Thyroid gland (tissue), 4 donors: ENCODE data around the gene ZSWIM7. TPM values are rescaled to one million over a fixed set of nuclear protein-coding genes. Genes with fewer than 3 reads are reported as not detected.

Experiments
- DNase-seq, 2 donors: peaks; one replicate each; pipeline ENCODE4 v3.0.0-alpha.2; 2019
- H3K27ac ChIP-seq, 3 donors: fragments of 200-600 bp; sonication (generic); 1 replicate in 2 of 3; 2 replicates in 1 of 3; pipeline ENCODE4 v1.5.1; 2016 to 2019; ENCODE audit warnings: mild to moderate bottlenecking in 1 of 3, moderate library complexity in 1 of 3
- H3K27me3 ChIP-seq: fragments of 200-600 bp; sonication (generic); one replicate; pipeline ENCODE4 v1.5.1; 2019
- H3K36me3 ChIP-seq, 2 donors: fragments of 200-600 bp; sonication (generic); one replicate each; pipeline ENCODE4 v1.5.1; 2016 to 2019
- H3K4me1 ChIP-seq, 2 donors: fragments of 200-600 bp; sonication (generic); one replicate each; pipeline ENCODE4 v1.5.1; 2017 to 2019
- H3K4me3 ChIP-seq, 3 donors: fragments of 200-600 bp; sonication (generic); replicated peaks in 1 of 3; 1 replicate in 2 of 3; 2 replicates in 1 of 3; pipeline ENCODE4 v1.5.1; 2016; ENCODE audit warnings: mild to moderate bottlenecking in 1 of 3
- H3K9me3 ChIP-seq: fragments of 200-600 bp; sonication (generic); one replicate; pipeline ENCODE4 v1.5.1; 2017
- CTCF ChIP-seq, 6 experiments: fragments of 200-600 bp in 3 of 6; fragments of 450-650 bp in 3 of 6; sonication (generic) in 3 of 6; IDR thresholded peaks; one replicate each; pipeline ENCODE4 v1.5.1; 2016 to 2019; ENCODE audit warnings: antibody characterized with exemption in 6 of 6, mild to moderate bottlenecking in 2 of 6, inconsistent platforms in 1 of 6, moderate library complexity in 1 of 6
- POLR2A ChIP-seq, 2 donors: fragments of 450-650 bp; IDR thresholded peaks; one replicate each; pipeline ENCODE4 v1.6.1; 2017; ENCODE audit warnings: antibody characterized with exemption in 2 of 2, mild to moderate bottlenecking in 2 of 2, moderate library complexity in 1 of 2
- WGBS, 2 donors: methylation state at CpG; one replicate each; pipeline ENCODE4 v1.1.5; 2017; 5-methylcytosine and 5-hydroxymethylcytosine counted together
- intact Hi-C: fragments of 100-400 bp; cut with DNase I; formaldehyde crosslinking; loops from one replicate; pipeline ENCODE4 v1.15.1; 2023
- total RNA-seq, 4 donors: library from RNA; depleted of rRNA; stranded (reverse); fragments of >200 nt; gene quantifications; one replicate each; pipeline ENCODE4 v1.2.3, GENCODE V29; 2016

Gene ZSWIM7
- total RNA-seq, 4 donors from 2014 or later: 10.5 to 22.3 (median 13.5) TPM

DNA sequence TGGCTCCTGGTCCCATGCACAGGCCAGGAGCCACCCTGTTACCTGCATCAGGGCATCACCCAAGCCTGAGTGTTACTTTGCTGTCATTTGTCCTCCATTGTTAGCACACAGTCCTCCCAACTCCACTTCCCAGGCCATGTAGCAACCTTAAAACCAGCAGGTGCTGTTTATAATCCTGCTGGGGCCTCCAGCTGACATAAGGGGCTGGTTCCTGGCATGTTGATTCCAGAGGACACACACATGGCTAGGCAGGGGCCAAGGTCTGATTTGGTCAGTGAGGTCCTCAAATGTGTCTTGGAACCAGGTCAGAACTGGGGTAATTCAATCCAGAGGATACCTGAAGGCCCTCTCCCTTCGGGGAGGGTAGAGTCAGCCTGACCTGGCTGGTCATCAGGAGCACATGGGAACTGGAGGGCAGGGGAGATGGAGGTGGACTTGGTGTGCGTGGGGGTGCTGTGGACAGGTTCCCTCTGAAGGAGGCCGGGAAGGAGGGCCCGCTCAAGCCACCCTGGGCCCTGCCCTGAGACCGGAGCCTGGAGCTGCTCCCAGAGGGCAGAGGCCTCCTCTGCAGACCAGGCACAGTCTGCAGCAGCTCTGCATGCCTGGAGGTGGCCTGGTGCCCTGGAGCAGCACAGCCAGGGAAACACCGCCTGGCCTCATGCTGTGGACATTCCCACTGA, 48.0 kb downstream of the ZSWIM7 start:
- TF ChIP-seq CTCF (IDR thresholded peaks at IDR 0.05) (no peak), POLR2A (IDR thresholded peaks at IDR 0.05) (no peak)
- no peak overlapping the region for H3K4me3 ChIP-seq
- H3K4me1 ChIP-seq: no peaks in the 10 kb centered on the region
- H3K27ac ChIP-seq: no peak overlapping the region
- WGBS, 2 donors: 96 to 98% methylated on average over 5 of the region's 6 CpGs
- no peak for DNase-seq
- intact Hi-C loops: no loop called here
- H3K27me3 ChIP-seq: no peaks in the 10 kb centered on the region
- H3K36me3 ChIP-seq: no peaks in the 10 kb centered on the region
- H3K9me3 ChIP-seq: no peaks in the 10 kb centered on the region

DNA sequence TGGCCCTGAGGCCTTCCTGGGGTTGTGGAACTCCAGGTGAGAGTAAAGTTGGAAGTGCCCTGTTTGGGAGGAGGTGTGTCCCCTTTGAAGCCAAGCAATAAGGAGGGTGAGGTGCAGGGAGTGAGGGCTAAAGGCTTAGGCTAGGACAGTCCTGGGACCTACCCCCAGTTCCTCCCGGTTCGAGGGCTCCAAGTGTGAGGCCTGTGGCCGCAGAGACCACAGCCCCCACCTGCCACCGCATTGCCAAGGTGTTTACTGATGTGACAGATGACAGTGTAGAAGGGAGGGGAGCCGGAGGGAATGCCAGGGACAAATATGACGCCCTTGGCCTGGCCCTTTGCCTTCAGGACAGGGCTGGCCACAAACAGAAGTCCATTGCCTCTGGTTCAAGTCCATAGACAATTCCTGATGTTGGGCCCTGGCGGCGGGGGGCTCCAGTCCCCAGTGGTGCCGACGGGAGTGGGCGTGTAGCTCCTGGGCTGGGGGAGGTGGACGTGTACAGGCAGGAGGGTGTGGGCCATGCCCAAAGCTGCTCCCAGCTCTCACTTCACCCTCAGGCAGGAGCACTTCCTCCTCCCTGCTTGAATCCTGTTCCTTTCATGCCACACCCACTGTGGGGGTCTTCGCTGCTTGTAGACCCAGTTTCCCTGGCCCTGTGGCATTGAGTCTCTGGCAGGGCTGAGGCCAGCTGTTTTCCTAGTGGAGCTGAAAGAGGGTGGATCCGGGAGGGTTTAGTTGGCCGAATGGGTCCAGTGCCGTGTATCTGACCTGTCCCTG, 51.3 kb downstream of the ZSWIM7 start:
- TF ChIP-seq POLR2A (IDR thresholded peaks at IDR 0.05) (no peak), CTCF (IDR thresholded peaks at IDR 0.05) (no peak)
- intact Hi-C loops: no loop called here
- H3K9me3 ChIP-seq: no peaks in the 10 kb centered on the region
- no peak overlapping the region for H3K4me3 ChIP-seq
- H3K27ac ChIP-seq: no peak overlapping the region
- H3K27me3 ChIP-seq: no peaks in the 10 kb centered on the region
- no peaks in the 10 kb centered on the region for H3K36me3 ChIP-seq
- DNase-seq: no peak
- 92 to 93% methylated on average over 6 to 8 of the region's 16 CpGs for WGBS, 2 donors
- peaks cover 11 to 22% of the 10 kb centered on the region in 2 donors for H3K4me1 ChIP-seq

- H3K27ac ChIP-seq: no peak overlapping the region
- no peak overlapping the region for H3K4me3 ChIP-seq
- H3K9me3 ChIP-seq: no peaks in the 10 kb centered on the region
- H3K4me1 ChIP-seq: peaks cover 11 to 22% of the 10 kb centered on the region in 2 donors
- intact Hi-C loops: no loop called here
- H3K27me3 ChIP-seq: no peaks in the 10 kb centered on the region
- DNase-seq: no peak
- H3K36me3 ChIP-seq: no peaks in the 10 kb centered on the region
- TF ChIP-seq CTCF (IDR thresholded peaks at IDR 0.05): no peak
- TF ChIP-seq POLR2A (IDR thresholded peaks at IDR 0.05): no peak
- 88 to 100% methylated on average over 3 of the region's 3 CpGs for WGBS, 2 donors
These were observed 52.2 kb downstream of the ZSWIM7 start for GRCh38 chr17:15947271-15947670.

GRCh38 chr17:15946611-15947120, 52.8 kb downstream of the ZSWIM7 start:
- H3K27ac ChIP-seq: no peak overlapping the region

More at GRCh38 chr17:15946611-15947120, 52.8 kb downstream of the ZSWIM7 start:
- no peaks in the 10 kb centered on the region for H3K27me3 ChIP-seq
- H3K4me3 ChIP-seq: no peak overlapping the region
- TF ChIP-seq CTCF (IDR thresholded peaks at IDR 0.05): no peak
- no peak for TF ChIP-seq POLR2A (IDR thresholded peaks at IDR 0.05)
- WGBS, 2 donors: 81 to 87% methylated on average over 9 of the region's 9 CpGs
- no peaks in the 10 kb centered on the region for H3K9me3 ChIP-seq
- intact Hi-C loops: no loop called here
- H3K36me3 ChIP-seq: no peaks in the 10 kb centered on the region
- H3K4me1 ChIP-seq: peaks cover 11 to 22% of the 10 kb centered on the region in 2 donors
- no peak for DNase-seq
